ENCODE measurements around the gene MCOLN3. TPM values are rescaled to one million over a fixed set of nuclear protein-coding genes. Genes with fewer than 3 reads are reported as not detected.
"Not testable (repeated sequence)": the region's sequence is repeated elsewhere in the genome, so short reads cannot be mapped to it uniquely, and the experiment has no call there.

Gene MCOLN3
- total RNA-seq, 1 donor, result 0.63 TPM

- peaks cover 15% of the 10 kb centered on the region for H3K4me1 ChIP-seq (ENCODE audit: insufficient read depth, low read length)
- not testable (repeated sequence) for H3K27me3 ChIP-seq (ENCODE audit: insufficient read depth, low read length); H3K9me3 ChIP-seq (ENCODE audit: low read depth, low read length); H3K4me3 ChIP-seq (ENCODE audit: low read length)
Measured at GRCh38 chr1:84986561-84986960, 61.7 kb downstream of the MCOLN3 start.

DNA sequence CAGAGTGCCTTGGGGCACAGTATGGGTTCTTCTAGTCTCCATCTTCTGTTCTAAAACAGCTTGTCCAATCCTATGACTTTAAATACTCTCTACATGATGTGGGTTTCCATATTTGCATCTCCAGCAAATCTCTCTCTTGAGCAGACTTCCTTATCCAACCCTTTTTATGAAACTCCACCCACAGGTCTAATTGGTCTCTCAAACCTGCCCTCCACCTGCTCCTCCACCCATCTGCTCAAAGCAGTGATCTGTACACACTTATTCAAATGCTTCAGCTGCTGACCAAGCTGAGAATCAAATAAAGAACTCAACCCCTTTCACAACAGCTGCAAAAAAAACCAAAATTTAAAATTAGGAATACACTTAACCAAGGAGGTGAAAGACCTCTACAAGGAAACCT is 62.9 kb downstream of the MCOLN3 start:
- Histone ChIP-seq H3K4me3 (ENCODE audit: low read length) (no peak overlapping the region), H3K9me3 (ENCODE audit: low read depth, low read length) (no peaks in the 10 kb centered on the region), H3K4me1 (ENCODE audit: insufficient read depth, low read length) (peaks cover 11% of the 10 kb centered on the region), H3K27me3 (ENCODE audit: insufficient read depth, low read length) (no peaks in the 10 kb centered on the region)

DNA sequence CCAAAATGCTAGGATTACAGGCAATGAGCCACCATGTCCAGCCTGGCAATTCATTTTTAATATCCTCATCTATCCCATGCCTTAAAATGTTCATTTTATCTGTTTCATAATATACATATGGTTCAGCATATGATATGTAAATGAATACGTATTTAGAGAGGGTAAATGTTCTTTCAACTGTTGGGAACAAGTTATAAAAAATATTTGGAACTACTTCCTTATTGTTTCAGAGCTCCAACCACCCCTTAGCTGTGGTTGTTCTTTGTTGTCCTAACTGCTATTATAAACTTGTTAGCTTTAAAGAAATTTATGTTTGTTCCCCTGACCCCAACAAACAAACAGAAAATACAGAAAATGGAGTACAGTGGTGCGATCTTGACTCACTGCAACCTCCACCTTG is 65.9 kb downstream of the MCOLN3 start:
- no peak overlapping the region for H3K4me3 ChIP-seq (ENCODE audit: low read length)

DNA sequence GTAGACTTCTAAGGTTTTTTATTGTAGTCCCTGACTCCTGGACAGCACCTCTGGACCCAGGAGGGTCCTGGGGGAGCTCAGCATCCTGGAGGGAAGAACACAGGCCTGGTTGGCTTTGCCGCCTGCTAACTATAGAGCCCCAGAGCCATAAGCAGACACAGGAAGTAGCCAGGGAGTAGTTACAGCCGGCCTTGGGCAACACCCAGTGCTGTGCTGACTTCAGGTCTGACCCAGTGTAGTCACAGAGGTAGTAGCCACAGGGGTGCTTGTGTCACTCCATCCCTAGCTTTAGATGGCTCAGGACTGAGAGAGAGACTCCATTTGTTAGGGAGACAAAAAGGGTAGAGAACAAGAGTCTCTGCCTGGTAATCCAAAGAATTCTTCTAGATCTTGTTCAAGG is 73.3 kb downstream of the MCOLN3 start:
- H3K9me3 ChIP-seq (ENCODE audit: low read depth, low read length), result no peaks in the 10 kb centered on the region

More for the DNA sequence above, 65.9 kb downstream of the MCOLN3 start:
- Histone ChIP-seq H3K4me1 (ENCODE audit: insufficient read depth, low read length) (no peaks in the 10 kb centered on the region), H3K9me3 (ENCODE audit: low read depth, low read length) (no peaks in the 10 kb centered on the region), H3K27me3 (ENCODE audit: insufficient read depth, low read length) (no peaks in the 10 kb centered on the region)

GRCh38 chr1:84973498-84974334 is 74.6 kb downstream of the MCOLN3 start:
- no peaks in the 10 kb centered on the region for H3K27me3 ChIP-seq (ENCODE audit: insufficient read depth, low read length)
- H3K4me3 ChIP-seq (ENCODE audit: low read length), result no peak overlapping the region
- H3K4me1 ChIP-seq (ENCODE audit: insufficient read depth, low read length), result peaks cover 23% of the 10 kb centered on the region
- no peaks in the 10 kb centered on the region for H3K9me3 ChIP-seq (ENCODE audit: low read depth, low read length)

More for the DNA sequence above, 73.3 kb downstream of the MCOLN3 start:
- Histone ChIP-seq H3K4me3 (ENCODE audit: low read length) (no peak overlapping the region), H3K27me3 (ENCODE audit: insufficient read depth, low read length) (no peaks in the 10 kb centered on the region), H3K4me1 (ENCODE audit: insufficient read depth, low read length) (peaks cover 23% of the 10 kb centered on the region)

GRCh38 chr1:84972377-84972987 is 75.8 kb downstream of the MCOLN3 start:
- Histone ChIP-seq H3K27me3 (ENCODE audit: insufficient read depth, low read length) (no peaks in the 10 kb centered on the region), H3K4me1 (ENCODE audit: insufficient read depth, low read length) (peaks cover 23% of the 10 kb centered on the region), H3K9me3 (ENCODE audit: low read depth, low read length) (no peaks in the 10 kb centered on the region), H3K4me3 (ENCODE audit: low read length) (no peak overlapping the region)

GRCh38 chr1:84971957-84972356 is 76.3 kb downstream of the MCOLN3 start:
- H3K4me3 ChIP-seq (ENCODE audit: low read length), result no peak overlapping the region
- H3K27me3 ChIP-seq (ENCODE audit: insufficient read depth, low read length), result no peaks in the 10 kb centered on the region
- peaks cover 23% of the 10 kb centered on the region for H3K4me1 ChIP-seq (ENCODE audit: insufficient read depth, low read length)
- H3K9me3 ChIP-seq (ENCODE audit: low read depth, low read length), result no peaks in the 10 kb centered on the region

GRCh38 chr1:84969489-84970250 is 78.6 kb downstream of the MCOLN3 start:
- Histone ChIP-seq H3K4me3 (ENCODE audit: low read length) (no peak overlapping the region), H3K4me1 (ENCODE audit: insufficient read depth, low read length) (peaks cover 23% of the 10 kb centered on the region), H3K9me3 (ENCODE audit: low read depth, low read length) (no peaks in the 10 kb centered on the region), H3K27me3 (ENCODE audit: insufficient read depth, low read length) (no peaks in the 10 kb centered on the region)

DNA sequence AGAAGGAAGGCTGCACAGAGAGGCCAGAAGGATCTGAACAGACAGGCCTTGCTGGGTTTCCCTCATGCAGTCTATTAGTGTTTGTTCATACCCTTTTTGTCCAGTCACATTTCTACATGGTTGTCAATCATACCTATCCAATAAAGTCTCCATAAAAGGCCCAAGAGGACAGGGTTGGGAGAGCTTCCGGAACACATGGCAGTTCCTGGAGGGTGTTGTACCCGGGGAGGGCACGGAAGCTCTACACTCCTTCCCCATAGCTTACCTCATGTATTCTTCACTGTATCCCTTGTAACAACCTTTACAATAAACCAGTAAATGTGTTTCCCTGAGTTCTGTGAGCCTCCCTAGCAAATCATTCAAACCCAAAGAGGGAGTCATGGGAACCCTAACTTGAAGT is 79.4 kb downstream of the MCOLN3 start:
- Histone ChIP-seq H3K4me1 (ENCODE audit: insufficient read depth, low read length) (peaks cover 16% of the 10 kb centered on the region), H3K9me3 (ENCODE audit: low read depth, low read length) (no peaks in the 10 kb centered on the region), H3K4me3 (ENCODE audit: low read length) (no peak overlapping the region)

DNA sequence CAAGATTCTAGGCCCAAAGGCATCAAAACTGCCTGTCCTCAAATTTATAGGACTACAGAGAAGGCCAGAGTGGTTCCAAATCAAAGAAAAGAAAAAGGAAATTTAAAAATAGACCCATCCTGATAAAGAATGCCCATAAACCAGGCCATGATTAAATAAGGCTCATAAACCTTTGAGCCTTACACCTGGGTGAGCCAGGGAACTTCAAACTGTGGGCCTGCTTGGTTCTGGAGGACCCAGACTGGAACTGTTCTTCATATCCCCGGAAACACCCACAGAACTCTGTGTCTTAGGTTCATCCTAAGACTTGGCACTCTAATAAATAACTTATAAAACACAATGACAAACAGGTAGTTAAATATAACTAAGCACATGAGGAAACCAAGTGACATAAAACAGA is 80.2 kb downstream of the MCOLN3 start:
- no peaks in the 10 kb centered on the region for H3K9me3 ChIP-seq (ENCODE audit: low read depth, low read length)
- peaks cover 9% of the 10 kb centered on the region for H3K4me1 ChIP-seq (ENCODE audit: insufficient read depth, low read length)
- no peak overlapping the region for H3K4me3 ChIP-seq (ENCODE audit: low read length)
- H3K27me3 ChIP-seq (ENCODE audit: insufficient read depth, low read length), result no peaks in the 10 kb centered on the region

More for the DNA sequence above, 79.4 kb downstream of the MCOLN3 start:
- H3K27me3 ChIP-seq (ENCODE audit: insufficient read depth, low read length), result no peaks in the 10 kb centered on the region

Other genes with a start within 250 kb of the MCOLN3 start
- gene LPAR3, start 155.3 kb downstream of the MCOLN3 start, total RNA-seq, result 0.84 TPM
- 14.1 TPM for gene MCOLN2, start 51.4 kb downstream of the MCOLN3 start, total RNA-seq
- 10.7 TPM for gene SYDE2, start 152.5 kb upstream of the MCOLN3 start, total RNA-seq
- gene C1orf52, start 211.2 kb upstream of the MCOLN3 start, total RNA-seq, result 32.4 TPM
- gene BCL10, start 228.1 kb upstream of the MCOLN3 start, total RNA-seq, result 66.5 TPM

Measured in mononuclear cell (primary cell).